Body of pancreas (tissue), 4 donors: Measurements from ENCODE around the gene NPNT. TPM values are rescaled to one million over a fixed set of nuclear protein-coding genes. Genes with fewer than 3 reads are reported as not detected.
"Not testable (repeated sequence)": the region's sequence is repeated elsewhere in the genome, so short reads cannot be mapped to it uniquely, and the experiment has no call there.

Experiments used
- ATAC-seq: fragments of 150-250 bp; one replicate; pipeline ENCODE4 v1.9.1; 2016
- DNase-seq, 4 donors: peaks; one replicate each; pipeline ENCODE4 v3.0.0-alpha.2; 2019
- H3K27ac ChIP-seq, 4 donors: fragments of 200-600 bp; sonication (generic); 1 replicate in 3 of 4; 2 replicates in 1 of 4; pipeline versions ENCODE4 v1.5.1 to v1.6.1; 2016 to 2019; ENCODE audit warnings: mild to moderate bottlenecking in 1 of 4, mixed read lengths in 1 of 4, moderate library complexity in 1 of 4
- H3K27me3 ChIP-seq, 2 donors: fragments of 200-600 bp; sonication (generic); one replicate each; pipeline ENCODE4 v1.6.0; 2016; ENCODE audit warnings: mild to moderate bottlenecking in 1 of 2
- H3K36me3 ChIP-seq, 2 donors: fragments of 200-600 bp; sonication (generic); replicated peaks in 1 of 2; 2 replicates each; pipeline ENCODE4 v1.5.1; 2016; ENCODE audit warnings: low read depth in 2 of 2; ENCODE audit not compliant: insufficient read depth in 1 of 2
- H3K4me1 ChIP-seq: fragments of 200-600 bp; sonication (generic); one replicate; pipeline ENCODE4 v1.6.0; 2016
- H3K4me3 ChIP-seq, 2 donors: fragments of 200-600 bp; sonication (generic); 1 replicate in 1 of 2; 2 replicates in 1 of 2; pipeline ENCODE4 v1.5.1; 2016 to 2019
- H3K9me3 ChIP-seq, 3 donors: fragments of 200-600 bp; sonication (generic); 1 replicate in 2 of 3; 2 replicates in 1 of 3; pipeline ENCODE4 v1.5.1; 2016
- POLR2A ChIP-seq, 3 donors: fragments of 450-650 bp; IDR thresholded peaks; one replicate each; pipeline ENCODE4 v1.6.1; 2016; ENCODE audit warnings: antibody characterized with exemption in 3 of 3, mild to moderate bottlenecking in 2 of 3
- WGBS, 2 donors: methylation state at CpG; one replicate each; pipeline ENCODE4 v1.1.5; 2017; 5-methylcytosine and 5-hydroxymethylcytosine counted together
- intact Hi-C: fragments of 100-400 bp; cut with DNase I; formaldehyde crosslinking; loops from one replicate; pipeline ENCODE4 v1.15.1; 2023
- total RNA-seq, 2 donors: library from RNA; depleted of rRNA; stranded (reverse); fragments of >200 nt; gene quantifications; one replicate each; pipeline ENCODE4 v1.1.0, GENCODE V29; 2016
- TF ChIP-seq, protein P1 (sequence below), 7 experiments: fragments of 450-650 bp in 4 of 7; fragments of 200-600 bp in 3 of 7; sonication (generic) in 3 of 7; IDR thresholded peaks; one replicate each; pipeline ENCODE4 v1.5.1; 2016 to 2019; ENCODE audit warnings: antibody characterized with exemption in 7 of 7

NPNT gene, protein sequence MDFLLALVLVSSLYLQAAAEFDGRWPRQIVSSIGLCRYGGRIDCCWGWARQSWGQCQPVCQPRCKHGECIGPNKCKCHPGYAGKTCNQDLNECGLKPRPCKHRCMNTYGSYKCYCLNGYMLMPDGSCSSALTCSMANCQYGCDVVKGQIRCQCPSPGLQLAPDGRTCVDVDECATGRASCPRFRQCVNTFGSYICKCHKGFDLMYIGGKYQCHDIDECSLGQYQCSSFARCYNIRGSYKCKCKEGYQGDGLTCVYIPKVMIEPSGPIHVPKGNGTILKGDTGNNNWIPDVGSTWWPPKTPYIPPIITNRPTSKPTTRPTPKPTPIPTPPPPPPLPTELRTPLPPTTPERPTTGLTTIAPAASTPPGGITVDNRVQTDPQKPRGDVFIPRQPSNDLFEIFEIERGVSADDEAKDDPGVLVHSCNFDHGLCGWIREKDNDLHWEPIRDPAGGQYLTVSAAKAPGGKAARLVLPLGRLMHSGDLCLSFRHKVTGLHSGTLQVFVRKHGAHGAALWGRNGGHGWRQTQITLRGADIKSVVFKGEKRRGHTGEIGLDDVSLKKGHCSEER
- total RNA-seq = 10 to 100 TPM; 28.7 to 29.1 TPM

DNA sequence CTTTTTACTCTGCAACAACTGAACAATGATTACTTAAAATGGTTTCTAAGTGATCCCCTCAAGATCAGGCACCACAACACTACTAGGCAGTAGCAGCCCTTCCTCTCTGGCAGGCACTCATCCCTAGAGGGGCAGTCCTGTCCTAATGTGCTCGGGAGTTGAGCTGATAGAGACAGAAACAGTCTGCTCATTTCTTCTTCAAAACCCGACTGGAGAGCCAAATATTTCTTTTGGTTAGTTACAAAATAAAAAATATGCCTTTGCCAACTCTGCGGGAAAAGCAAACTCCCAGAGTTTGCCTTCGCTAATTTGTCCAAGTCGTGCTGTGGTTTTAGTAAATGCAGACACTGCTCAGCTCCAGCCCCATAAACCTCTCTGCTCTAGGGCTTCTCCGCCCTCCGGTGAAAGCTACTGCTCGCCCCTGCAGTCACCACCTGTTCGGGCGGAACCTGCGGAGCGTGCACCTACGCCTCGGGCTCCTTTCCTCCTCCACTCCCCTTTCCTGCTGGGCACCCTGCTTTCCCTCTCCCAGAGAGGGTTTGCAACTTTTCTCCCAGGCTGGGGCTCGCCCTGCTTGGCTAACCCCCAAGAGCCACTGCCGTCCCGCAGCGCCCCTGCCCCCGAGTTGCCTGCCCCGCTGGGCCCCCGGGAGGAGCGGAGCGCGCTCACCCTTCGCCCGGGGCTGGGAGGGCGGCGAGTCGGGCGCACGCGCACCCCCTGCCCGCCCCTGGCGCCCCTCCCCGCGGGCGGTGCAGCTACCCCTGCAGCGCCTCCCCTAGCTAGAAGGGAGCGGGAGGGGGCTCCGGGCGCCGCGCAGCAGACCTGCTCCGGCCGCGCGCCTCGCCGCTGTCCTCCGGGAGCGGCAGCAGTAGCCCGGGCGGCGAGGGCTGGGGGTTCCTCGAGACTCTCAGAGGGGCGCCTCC, at the start of gene NPNT:
TSS of gene NPNT (plus strand) at position 812 of the 923 bp plus-strand sequence. CDS start 182 bp downstream, outside the sequence.
- intact Hi-C loops = no loop called here
- TF ChIP-seq POLR2A (IDR thresholded peaks at IDR 0.05) = peak; percentile 67 to 81 (median 69)
- TF ChIP-seq, protein P1, sequence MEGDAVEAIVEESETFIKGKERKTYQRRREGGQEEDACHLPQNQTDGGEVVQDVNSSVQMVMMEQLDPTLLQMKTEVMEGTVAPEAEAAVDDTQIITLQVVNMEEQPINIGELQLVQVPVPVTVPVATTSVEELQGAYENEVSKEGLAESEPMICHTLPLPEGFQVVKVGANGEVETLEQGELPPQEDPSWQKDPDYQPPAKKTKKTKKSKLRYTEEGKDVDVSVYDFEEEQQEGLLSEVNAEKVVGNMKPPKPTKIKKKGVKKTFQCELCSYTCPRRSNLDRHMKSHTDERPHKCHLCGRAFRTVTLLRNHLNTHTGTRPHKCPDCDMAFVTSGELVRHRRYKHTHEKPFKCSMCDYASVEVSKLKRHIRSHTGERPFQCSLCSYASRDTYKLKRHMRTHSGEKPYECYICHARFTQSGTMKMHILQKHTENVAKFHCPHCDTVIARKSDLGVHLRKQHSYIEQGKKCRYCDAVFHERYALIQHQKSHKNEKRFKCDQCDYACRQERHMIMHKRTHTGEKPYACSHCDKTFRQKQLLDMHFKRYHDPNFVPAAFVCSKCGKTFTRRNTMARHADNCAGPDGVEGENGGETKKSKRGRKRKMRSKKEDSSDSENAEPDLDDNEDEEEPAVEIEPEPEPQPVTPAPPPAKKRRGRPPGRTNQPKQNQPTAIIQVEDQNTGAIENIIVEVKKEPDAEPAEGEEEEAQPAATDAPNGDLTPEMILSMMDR (IDR thresholded peaks at IDR 0.05) = no peak
- DNase-seq (peak; percentile 59 to 80 (median 66)), ATAC-seq (peak; percentile 81)
- peaks cover 31% of the 10 kb centered on the region for H3K4me1 ChIP-seq
- 1 to 2% methylated on average over 15 to 52 of the region's 56 CpGs for WGBS, 2 donors
- H3K9me3 ChIP-seq = no peaks in the 10 kb centered on the region
- H3K27me3 ChIP-seq = no peaks in the 10 kb centered on the region
- H3K4me3 ChIP-seq = peak within 1 kb of the TSS; percentile 64 to 68
- peak within 1 kb of the TSS; percentile 51 to 93 (median 82) for H3K27ac ChIP-seq
- no peaks in the 10 kb centered on the region for H3K36me3 ChIP-seq

DNA sequence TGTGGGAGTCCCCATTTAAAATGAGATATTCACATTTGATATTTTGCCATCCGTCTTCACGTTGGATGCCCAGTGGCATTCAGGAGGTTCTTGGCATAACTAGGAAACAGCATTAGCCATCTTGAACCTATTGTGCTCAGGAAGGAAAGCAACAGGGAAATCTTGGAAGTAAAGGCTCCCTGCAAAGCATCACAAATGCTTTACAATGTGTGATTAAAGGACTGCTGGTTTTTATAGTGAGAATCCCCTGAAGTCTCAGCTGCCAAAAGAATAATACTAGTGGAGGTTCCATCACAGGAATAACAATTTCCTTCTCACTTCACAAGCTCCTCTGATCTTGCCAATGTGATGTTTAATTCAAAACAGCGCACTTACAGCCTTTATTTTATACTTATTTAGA, 49.7 kb upstream of the NPNT start:
- DNase-seq = no peak
- no peaks in the 10 kb centered on the region for H3K27me3 ChIP-seq
- no peak for ATAC-seq
- H3K4me1 ChIP-seq = peaks cover 11% of the 10 kb centered on the region
- TF ChIP-seq POLR2A (IDR thresholded peaks at IDR 0.05) = no peak
- TF ChIP-seq, protein P1 (IDR thresholded peaks at IDR 0.05) = no peak
- no peak overlapping the region for H3K27ac ChIP-seq
- no peaks in the 10 kb centered on the region for H3K9me3 ChIP-seq
- H3K4me3 ChIP-seq = no peak overlapping the region
- WGBS, 2 donors = 70 to 83% methylated on average over 3 of the region's 3 CpGs
- H3K36me3 ChIP-seq = no peaks in the 10 kb centered on the region
- intact Hi-C loops = no loop called here

DNA sequence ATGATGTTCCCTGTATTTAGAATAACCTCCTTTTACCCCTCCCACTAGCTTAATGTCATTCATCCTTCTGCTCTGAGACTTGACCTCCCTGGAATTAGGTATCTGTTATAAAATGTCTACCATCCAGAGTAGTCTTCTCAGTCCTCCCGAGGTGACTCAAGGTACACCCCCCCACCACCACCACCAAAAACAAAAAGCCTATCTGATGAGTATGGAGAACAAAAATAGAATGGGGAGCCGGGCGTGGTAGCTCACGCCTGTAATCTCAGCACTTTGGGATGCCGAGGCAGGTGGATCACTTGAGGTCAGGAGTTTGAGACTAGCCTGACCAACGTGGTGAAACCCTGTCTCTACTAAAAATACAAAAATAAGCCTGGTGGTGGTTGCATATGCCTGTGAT, 46.9 kb upstream of the NPNT start:
- H3K36me3 ChIP-seq, H3K4me3 ChIP-seq, H3K27me3 ChIP-seq, intact Hi-C loops, H3K9me3 ChIP-seq, DNase-seq, ATAC-seq, H3K27ac ChIP-seq: not testable (repeated sequence)
- H3K4me1 ChIP-seq = peaks cover 11% of the 10 kb centered on the region
- 87 to 91% methylated on average over 6 of the region's 6 CpGs for WGBS, 2 donors

DNA sequence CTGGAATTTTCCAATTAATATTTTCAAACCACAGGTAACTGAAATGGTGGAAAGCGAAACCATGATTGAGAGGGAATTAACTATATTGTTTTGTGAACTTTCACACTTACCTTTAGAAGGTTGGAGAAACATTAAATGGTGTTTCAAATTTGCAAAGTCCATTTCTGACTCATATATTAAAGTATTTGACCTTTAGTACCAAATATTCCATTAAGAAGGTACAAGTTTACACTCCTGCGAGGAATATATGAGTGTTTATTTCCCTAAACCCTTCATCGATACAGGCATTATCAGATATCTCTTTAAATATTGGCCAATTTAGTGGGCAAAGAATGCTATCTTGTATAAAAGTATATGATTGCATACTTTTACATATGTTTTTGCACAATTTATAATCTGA, 44.1 kb upstream of the NPNT start:
- H3K4me3 ChIP-seq = no peak overlapping the region
- ATAC-seq (no peak), DNase-seq (no peak)
- intact Hi-C loops = no loop called here
- no peak for TF ChIP-seq POLR2A (IDR thresholded peaks at IDR 0.05)
- TF ChIP-seq, protein P1 (IDR thresholded peaks at IDR 0.05) = no peak
- H3K36me3 ChIP-seq = no peaks in the 10 kb centered on the region
- WGBS, 2 donors = 65 to 70% methylated on average over 3 of the region's 3 CpGs
- no peaks in the 10 kb centered on the region for H3K27me3 ChIP-seq
- H3K9me3 ChIP-seq = no peaks in the 10 kb centered on the region
- no peak overlapping the region for H3K27ac ChIP-seq
- no peaks in the 10 kb centered on the region for H3K4me1 ChIP-seq

DNA sequence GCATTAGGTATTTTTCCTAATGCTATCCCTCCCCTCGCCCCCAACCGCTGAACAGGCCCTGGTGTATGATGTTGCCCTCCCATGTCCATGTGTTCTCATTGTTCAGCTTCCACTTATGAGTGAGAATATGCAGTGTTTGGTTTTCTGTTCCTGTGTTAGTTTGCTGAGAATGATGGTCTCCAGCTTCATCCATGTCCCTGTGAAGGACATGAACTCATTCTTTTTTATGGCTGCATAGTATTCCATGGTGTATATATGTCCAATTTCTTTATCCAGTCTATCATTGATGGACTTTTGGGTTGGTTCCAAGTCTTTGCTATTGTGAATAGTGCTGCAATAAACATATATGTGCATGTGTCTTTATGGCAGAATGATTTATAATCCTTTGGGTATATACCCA, 43.0 kb upstream of the NPNT start:
- H3K36me3 ChIP-seq, ATAC-seq, intact Hi-C loops, H3K27ac ChIP-seq, DNase-seq, H3K27me3 ChIP-seq, H3K4me1 ChIP-seq, H3K4me3 ChIP-seq, H3K9me3 ChIP-seq: not testable (repeated sequence)
- WGBS, 2 donors = 97 to 98% methylated on average over 2 of the region's 2 CpGs
